Uterus (tissue), 4 donors: ENCODE results near the gene S1PR3. TPM values are rescaled to one million over a fixed set of nuclear protein-coding genes. Genes with fewer than 3 reads are reported as not detected.

Experiments used
- DNase-seq, 2 donors: peaks; one replicate each; pipeline ENCODE4 v3.0.0-alpha.2; 2019 to 2020
- H3K27ac ChIP-seq, 2 donors: fragments of 200-600 bp; sonication (generic); 1 replicate in 1 of 2; 2 replicates in 1 of 2; pipeline ENCODE4 v1.5.1; 2016 to 2018
- H3K27me3 ChIP-seq, 2 donors: fragments of 200-600 bp; sonication (generic); one replicate each; pipeline ENCODE4 v1.5.1; 2018 to 2019; ENCODE audit warnings: control low read depth in 1 of 2
- H3K36me3 ChIP-seq, 2 donors: fragments of 200-600 bp; sonication (generic); one replicate each; pipeline ENCODE4 v1.5.1; 2019; ENCODE audit warnings: control low read depth in 1 of 2
- H3K4me1 ChIP-seq, 2 donors: fragments of 200-600 bp; sonication (generic); one replicate each; pipeline ENCODE4 v1.5.1; 2018 to 2019; ENCODE audit warnings: control low read depth in 1 of 2
- H3K4me3 ChIP-seq, 2 donors: fragments of 200-600 bp; sonication (generic); 1 replicate in 1 of 2; 2 replicates in 1 of 2; pipeline ENCODE4 v1.5.1; 2018 to 2019; ENCODE audit warnings: mild to moderate bottlenecking in 1 of 2
- H3K9me3 ChIP-seq, 2 donors: fragments of 200-600 bp; sonication (generic); one replicate each; pipeline ENCODE4 v1.5.1; 2019; ENCODE audit warnings: control low read depth in 1 of 2
- CTCF ChIP-seq, 4 experiments: fragments of 200-600 bp in 2 of 4; fragments of 450-650 bp in 2 of 4; sonication (generic) in 2 of 4; IDR thresholded peaks; one replicate each; pipeline ENCODE4 v1.5.1; 2016 to 2019; ENCODE audit warnings: antibody characterized with exemption in 4 of 4, mild to moderate bottlenecking in 2 of 4, moderate library complexity in 1 of 4
- POLR2A ChIP-seq, 2 donors: fragments of 450-650 bp; IDR thresholded peaks; one replicate each; pipeline ENCODE4 v1.6.1; 2016; ENCODE audit warnings: antibody characterized with exemption in 2 of 2, mild to moderate bottlenecking in 1 of 2, moderate library complexity in 1 of 2
- intact Hi-C: fragments of 100-400 bp; cut with DNase I; formaldehyde crosslinking; loops from one replicate; pipeline ENCODE4 v1.15.1; 2023; ENCODE audit warnings: low total_unique reads
- total RNA-seq, 4 donors: library from RNA; depleted of rRNA in 3 of 4; stranded (reverse); fragments of >200 nt in 3 of 4; gene quantifications; one replicate each; pipeline versions ENCODE4 v1.1.0 to v1.2.4, GENCODE V29; 2014 to 2023
- donor health status: DM: yes; HTN: yes; CAD: no.

S1PR3 gene
- total RNA-seq, 4 donors from 2014 or later: 6.4 to 57.3 (median 26.3) TPM

DNA sequence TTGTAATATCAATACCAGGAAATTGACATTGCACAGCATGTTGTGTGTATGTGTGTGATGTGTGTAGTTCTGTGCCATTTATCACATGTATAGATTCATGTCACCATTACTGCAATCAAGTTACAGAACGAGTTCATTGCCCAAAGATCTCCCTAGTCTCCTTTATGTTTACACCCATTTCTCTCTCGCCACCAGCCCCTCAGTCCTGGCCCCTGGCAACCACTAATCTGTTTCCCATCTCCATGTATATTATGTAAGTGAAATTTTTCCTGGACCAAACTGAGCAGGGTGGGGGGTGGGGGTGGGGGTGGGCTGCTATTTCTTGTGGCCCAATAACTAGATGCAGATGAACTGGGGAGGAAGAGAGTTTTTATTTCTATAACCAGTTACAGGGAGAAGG is 11.5 kb upstream of the S1PR3 start:
- no peaks in the 10 kb centered on the region for H3K9me3 ChIP-seq
- H3K4me3 ChIP-seq: no peak overlapping the region
- no peaks in the 10 kb centered on the region for H3K27me3 ChIP-seq
- DNase-seq: no peak
- H3K27ac ChIP-seq: no peak overlapping the region
- H3K36me3 ChIP-seq: no peaks in the 10 kb centered on the region
- intact Hi-C loops: no loop called here
- no peaks in the 10 kb centered on the region for H3K4me1 ChIP-seq
- TF ChIP-seq CTCF (IDR thresholded peaks at IDR 0.05): no peak
- TF ChIP-seq POLR2A (IDR thresholded peaks at IDR 0.05): no peak

DNA sequence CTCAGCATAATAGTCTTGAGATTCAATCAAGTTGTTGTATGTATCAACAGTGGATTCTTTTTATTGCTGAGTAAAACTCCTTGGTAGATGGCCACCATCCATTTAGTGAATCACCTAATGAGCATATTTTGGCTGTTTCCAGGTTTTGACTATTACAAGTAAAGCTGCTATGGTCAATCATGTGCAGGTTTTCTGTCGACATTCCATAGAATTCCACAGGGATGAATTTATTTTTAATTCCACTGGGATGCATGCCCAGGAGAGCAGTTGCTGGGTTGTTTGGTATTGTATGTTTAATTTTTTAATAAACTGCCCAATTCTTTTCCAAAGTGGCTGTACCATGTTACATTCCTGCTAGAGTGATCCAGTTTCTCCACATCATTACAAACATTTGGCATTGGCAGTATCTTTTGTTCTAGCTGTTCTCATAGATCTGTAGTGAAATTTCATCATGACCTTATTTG is 10.5 kb upstream of the S1PR3 start:
- TF ChIP-seq POLR2A (IDR thresholded peaks at IDR 0.05) (no peak), CTCF (IDR thresholded peaks at IDR 0.05) (no peak)
- Histone ChIP-seq H3K9me3 (no peaks in the 10 kb centered on the region), H3K36me3 (no peaks in the 10 kb centered on the region), H3K4me1 (no peaks in the 10 kb centered on the region), H3K27me3 (no peaks in the 10 kb centered on the region), H3K4me3 (no peak overlapping the region), H3K27ac (no peak overlapping the region)
- intact Hi-C loops: no loop called here
- DNase-seq: no peak

GRCh38 chr9:88983865-88984542 is 7.3 kb upstream of the S1PR3 start:
- Histone ChIP-seq H3K9me3 (no peaks in the 10 kb centered on the region), H3K27ac (no peak overlapping the region), H3K36me3 (no peaks in the 10 kb centered on the region), H3K4me3 (no peak overlapping the region), H3K4me1 (no peaks in the 10 kb centered on the region), H3K27me3 (no peaks in the 10 kb centered on the region)
- TF ChIP-seq CTCF (IDR thresholded peaks at IDR 0.05): no peak
- TF ChIP-seq POLR2A (IDR thresholded peaks at IDR 0.05): no peak
- intact Hi-C loops: no loop called here
- DNase-seq: no peak

DNA sequence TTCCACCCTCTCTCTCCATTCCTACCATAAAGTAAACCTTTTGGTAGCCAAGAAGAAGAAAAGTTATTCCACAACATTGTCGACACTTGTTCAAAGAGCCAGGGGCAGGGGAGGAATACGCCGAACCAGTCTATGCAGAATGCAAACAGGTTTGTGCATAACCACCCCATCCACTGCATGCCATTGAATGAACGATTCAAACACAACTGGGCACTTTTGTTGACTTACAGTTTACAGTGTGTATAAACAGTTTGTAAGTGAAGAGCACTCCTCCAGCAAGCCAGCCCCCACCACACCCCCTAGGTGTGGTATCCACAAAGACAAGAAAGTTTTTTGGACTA is 6.8 kb upstream of the S1PR3 start:
- H3K4me1 ChIP-seq: no peaks in the 10 kb centered on the region
- H3K27ac ChIP-seq: no peak overlapping the region
- no peaks in the 10 kb centered on the region for H3K27me3 ChIP-seq
- intact Hi-C loops: no loop called here
- DNase-seq: no peak
- no peak for TF ChIP-seq CTCF (IDR thresholded peaks at IDR 0.05)
- TF ChIP-seq POLR2A (IDR thresholded peaks at IDR 0.05): no peak
- H3K4me3 ChIP-seq: no peak overlapping the region
- H3K9me3 ChIP-seq: no peaks in the 10 kb centered on the region
- H3K36me3 ChIP-seq: no peaks in the 10 kb centered on the region

DNA sequence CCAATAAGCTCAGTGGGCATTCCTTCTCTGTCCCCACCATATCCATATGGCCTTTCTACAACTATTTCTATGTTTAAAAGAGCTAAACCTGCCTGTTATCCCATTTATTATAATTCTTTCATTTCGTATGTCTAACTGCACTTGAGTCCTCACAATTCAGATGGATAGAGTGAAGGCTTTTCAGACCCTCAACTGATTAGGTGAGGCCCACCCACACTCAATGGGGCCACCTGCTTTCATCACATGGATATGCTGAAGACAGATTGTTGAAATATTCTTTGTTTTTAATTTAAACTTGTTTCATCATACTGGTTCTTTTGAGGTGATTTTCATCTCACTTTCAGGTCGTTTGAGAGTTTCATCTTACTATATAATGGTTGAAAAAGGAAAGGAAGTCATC is 5.7 kb upstream of the S1PR3 start:
- intact Hi-C loops: no loop called here
- Histone ChIP-seq H3K4me3 (no peak overlapping the region), H3K27ac (no peak overlapping the region), H3K36me3 (no peaks in the 10 kb centered on the region), H3K4me1 (peaks cover 0 to 3% of the 10 kb centered on the region in 2 donors), H3K9me3 (no peaks in the 10 kb centered on the region), H3K27me3 (no peaks in the 10 kb centered on the region)
- DNase-seq: no peak
- no peak for TF ChIP-seq POLR2A (IDR thresholded peaks at IDR 0.05)
- TF ChIP-seq CTCF (IDR thresholded peaks at IDR 0.05): no peak
